CD14-positive monocyte (primary cell): Measurements from ENCODE around the gene IFT74. TPM values are rescaled to one million over a fixed set of nuclear protein-coding genes. Genes with fewer than 3 reads are reported as not detected.
A peak's percentile ranks its signal among the peaks of the same experiment; 100 is the strongest.

ENCODE experiments used
- DNase-seq, 3 donors: peaks; one replicate each; pipeline ENCODE4 v3.0.0-alpha.2; 2011 to 2022
- H2AFZ ChIP-seq: 2 replicates; pipeline ENCODE4 v1.6.0; 2012; ENCODE audit warnings: mild to moderate bottlenecking, low read depth, low read length, inconsistent platforms; ENCODE audit not compliant: insufficient read depth, poor library complexity, severe bottlenecking
- H3K27ac ChIP-seq, 2 donors: 1 replicate in 1 of 2; 2 replicates in 1 of 2; pipeline ENCODE4 v1.5.1; 2012 to 2013; ENCODE audit warnings: low read length in 2 of 2, control low read depth in 1 of 2, inconsistent platforms in 1 of 2, low read depth in 1 of 2, mild to moderate bottlenecking in 1 of 2
- H3K27me3 ChIP-seq, 2 donors: one replicate each; pipeline versions ENCODE4 v1.6.0 to v1.6.1; 2011 to 2013; ENCODE audit warnings: low read length in 2 of 2; ENCODE audit not compliant: control insufficient read depth in 2 of 2, insufficient read depth in 2 of 2
- H3K36me3 ChIP-seq, 2 donors: replicated peaks in 1 of 2; 1 replicate in 1 of 2; 2 replicates in 1 of 2; pipeline versions ENCODE4 v1.5.1 to v1.6.1; 2012 to 2013; ENCODE audit warnings: low read length in 2 of 2, control low read depth in 1 of 2, inconsistent platforms in 1 of 2, mild to moderate bottlenecking in 1 of 2; ENCODE audit not compliant: insufficient read depth in 2 of 2, control insufficient read depth in 1 of 2
- H3K4me1 ChIP-seq, 2 donors: 1 replicate in 1 of 2; 2 replicates in 1 of 2; pipeline versions ENCODE4 v1.5.1 to v1.6.1; 2012 to 2013; ENCODE audit warnings: low read length in 2 of 2, control low read depth in 1 of 2, inconsistent platforms in 1 of 2, mild to moderate bottlenecking in 1 of 2, moderate library complexity in 1 of 2; ENCODE audit not compliant: insufficient read depth in 2 of 2, control insufficient read depth in 1 of 2
- H3K4me2 ChIP-seq: replicated peaks from 2 replicates; pipeline ENCODE3; 2012; ENCODE audit warnings: low read length, moderate library complexity, mild to moderate bottlenecking; ENCODE audit not compliant: poor library complexity, severe bottlenecking; ENCODE audit errors: extremely low read depth
- H3K4me3 ChIP-seq, 3 experiments: fragments of 200-600 bp in 1 of 3; sonication (generic) in 1 of 3; replicated peaks in 1 of 3; 1 replicate in 2 of 3; 2 replicates in 1 of 3; pipeline ENCODE4 v1.5.1; 2011 to 2013; ENCODE audit warnings: low read length in 3 of 3, mild to moderate bottlenecking in 3 of 3, control low read depth in 2 of 3, low read depth in 2 of 3, inconsistent platforms in 1 of 3, moderate library complexity in 1 of 3
- H3K79me2 ChIP-seq: 2 replicates; pipeline ENCODE4 v1.6.0; 2012; ENCODE audit warnings: mild to moderate bottlenecking, control low read depth, inconsistent platforms, low read length, moderate library complexity; ENCODE audit not compliant: insufficient read depth
- H3K9ac ChIP-seq: 2 replicates; pipeline ENCODE4 v1.6.0; 2017; ENCODE audit warnings: low read length, mild to moderate bottlenecking; ENCODE audit not compliant: insufficient read depth, poor library complexity, severe bottlenecking
- H3K9me3 ChIP-seq, 2 donors: replicated peaks in 1 of 2; 1 replicate in 1 of 2; 2 replicates in 1 of 2; pipeline versions ENCODE4 v1.5.1 to v1.6.1; 2012 to 2013; ENCODE audit warnings: low read length in 2 of 2, control low read depth in 1 of 2; ENCODE audit not compliant: control insufficient read depth in 1 of 2, insufficient read depth in 1 of 2
- H4K20me1 ChIP-seq: 2 replicates; pipeline ENCODE4 v1.6.0; 2012; ENCODE audit warnings: mild to moderate bottlenecking, low read length, control low read depth, moderate library complexity; ENCODE audit not compliant: insufficient read depth
- H3K27ac Mint-ChIP-seq, 7 donors: one replicate each; pipeline ENCODE4 v1.8.0; 2020; ENCODE audit warnings: mild to moderate bottlenecking in 7 of 7, mixed read lengths in 7 of 7, moderate library complexity in 6 of 7, inconsistent platforms in 2 of 7
- H3K27me3 Mint-ChIP-seq, 3 donors: one replicate each; pipeline ENCODE4 v1.8.0; 2021 to 2022; ENCODE audit warnings: low read depth in 3 of 3, mild to moderate bottlenecking in 3 of 3, mixed read lengths in 3 of 3, moderate library complexity in 3 of 3, inconsistent platforms in 1 of 3
- H3K36me3 Mint-ChIP-seq, 2 donors: one replicate each; pipeline ENCODE4 v1.8.0; 2020; ENCODE audit warnings: mixed read lengths in 2 of 2, inconsistent platforms in 1 of 2, mild to moderate bottlenecking in 1 of 2
- H3K4me1 Mint-ChIP-seq: one replicate; pipeline ENCODE4 v1.8.0; 2020; ENCODE audit warnings: mild to moderate bottlenecking, mixed read lengths
- H3K4me3 Mint-ChIP-seq, 2 donors: one replicate each; pipeline ENCODE4 v1.8.0; 2020; ENCODE audit warnings: mild to moderate bottlenecking in 2 of 2, mixed read lengths in 2 of 2, moderate library complexity in 1 of 2
- H3K9me3 Mint-ChIP-seq, 7 donors: one replicate each; pipeline ENCODE4 v1.8.0; 2020 to 2022; ENCODE audit warnings: mixed read lengths in 7 of 7, mild to moderate bottlenecking in 6 of 7, moderate library complexity in 6 of 7, inconsistent platforms in 2 of 7
- CTCF ChIP-seq: fragments of 200-600 bp; IDR thresholded peaks from one replicate; pipeline ENCODE4 v1.8.0; 2022; ENCODE audit warnings: antibody characterized with exemption, mild to moderate bottlenecking
- WGBS: methylation state at CpG from one replicate; pipeline ENCODE4 v1.1.5; 2013; ENCODE audit warnings: missing lambda C conversion rate; ENCODE audit not compliant: insufficient coverage; 5-methylcytosine and 5-hydroxymethylcytosine counted together
- intact Hi-C, 2 donors: fragments of 100-400 bp; cut with micrococcal nuclease; formaldehyde crosslinking; loops; one replicate each; pipeline versions ENCODE4 v1.15.0 to v1.15.1; 2023
- polyA plus RNA-seq, 3 donors: library from polyadenylated mRNA; depleted of rRNA in 1 of 3; unstranded in 2 of 3; stranded (reverse) in 1 of 3; fragments of 300-500 nt in 2 of 3; fragments of >200 nt in 1 of 3; fragmentation: Illumina TruSeq in 2 of 3; gene quantifications; 1 replicate in 2 of 3; 2 replicates in 1 of 3; pipeline ENCODE4 v1.2.3, GENCODE V29; 2012 to 2021

IFT74 gene
- polyA plus RNA-seq, 3 donors, result 2.6 to 6.0 (median 3.7) TPM

- H3K4me1 Mint-ChIP-seq, result peaks cover 35% of the 10 kb centered on the region
- peaks cover 0 to 9% of the 10 kb centered on the region in 2 donors for H3K36me3 ChIP-seq
- H3K4me1 ChIP-seq, result peaks cover 5 to 11% of the 10 kb centered on the region in 2 donors
- H4K20me1 ChIP-seq, result peaks cover 56% of the 10 kb centered on the region
- peaks cover 0 to 4% of the 10 kb centered on the region in 2 donors for H3K9me3 ChIP-seq
- no peak overlapping the region for H2AFZ ChIP-seq
- H3K27ac Mint-ChIP-seq, result peak overlapping the region in 1 of 7 donors; percentile 52
- H3K36me3 Mint-ChIP-seq, result peaks cover 8 to 26% of the 10 kb centered on the region in 2 donors
- intact Hi-C loops, result no loop called here
- no peak overlapping the region for H3K4me3 ChIP-seq
- no CpG with 5 or more reads among the region's 1 CpG for WGBS
- H3K4me2 ChIP-seq, result no peak overlapping the region
- H3K27me3 Mint-ChIP-seq, result no peaks in the 10 kb centered on the region
- no peak overlapping the region for H3K4me3 Mint-ChIP-seq
- DNase-seq, result no peak
- H3K9ac ChIP-seq, result no peak overlapping the region
- H3K27me3 ChIP-seq, result no peaks in the 10 kb centered on the region
- H3K9me3 Mint-ChIP-seq, result peaks cover 0 to 5% (median 2%) of the 10 kb centered on the region in 7 donors
- TF ChIP-seq CTCF, result no peak
- H3K79me2 ChIP-seq, result peaks cover 100% of the 10 kb centered on the region
- peak overlapping the region in 1 of 2 donors; percentile 21 for H3K27ac ChIP-seq
These were observed 15.4 kb upstream of the IFT74 start for GRCh38 chr9:26940779-26941178.

- peaks cover 64% of the 10 kb centered on the region for H3K79me2 ChIP-seq
- H3K9ac ChIP-seq, result peak overlapping the region; percentile 98
- peak overlapping the region; percentile 1 to 96 for H3K4me3 Mint-ChIP-seq
- WGBS, result 75% methylated on average over 1 of the region's 2 CpGs
- peaks cover 40% of the 10 kb centered on the region for H3K4me1 Mint-ChIP-seq
- H3K27me3 Mint-ChIP-seq, result peaks cover 0 to 1% (median 0%) of the 10 kb centered on the region in 3 donors
- H3K27ac ChIP-seq, result peak overlapping the region in 1 of 2 donors; percentile 100
- peak overlapping the region; percentile 82 for H3K4me2 ChIP-seq
- peaks cover 17 to 26% of the 10 kb centered on the region in 2 donors for H3K4me1 ChIP-seq
- no peak for DNase-seq
- intact Hi-C loops, result loop anchor here (5.0 kb wide), 1 partner anchor 53 kb away; the partner anchor contains the start of gene CAAP1 (in 2 of the 2)
- no peak overlapping the region for H2AFZ ChIP-seq
- H3K36me3 Mint-ChIP-seq, result peaks cover 3 to 20% of the 10 kb centered on the region in 2 donors
- H3K9me3 ChIP-seq, result no peaks in the 10 kb centered on the region
- H3K36me3 ChIP-seq, result peaks cover 0 to 9% of the 10 kb centered on the region in 2 donors
- no peaks in the 10 kb centered on the region for H3K27me3 ChIP-seq
- H4K20me1 ChIP-seq, result peaks cover 17% of the 10 kb centered on the region
- TF ChIP-seq CTCF, result no peak
- peak overlapping the region in 1 of 3 experiments; percentile 87 for H3K4me3 ChIP-seq
- H3K27ac Mint-ChIP-seq, result peak overlapping the region; percentile 6 to 100 (median 66)
- H3K9me3 Mint-ChIP-seq, result peaks cover 0 to 2% (median 0%) of the 10 kb centered on the region in 7 donors
These were observed 10.6 kb upstream of the IFT74 start for GRCh38 chr9:26945591-26945990.
